GM12878 (cell line): ENCODE data around the gene PRRC2B. TPM values are rescaled to one million over a fixed set of nuclear protein-coding genes. Genes with fewer than 3 reads are reported as not detected.

Source experiments
- ATAC-seq: fragments of 200-7000 bp; cut with Tn5 transposase; 3 replicates; pipeline ENCODE4 v1.9.1; 2020; ENCODE audit warnings: mild to moderate bottlenecking, moderate library complexity
- BruUV-seq: library from RNA; stranded (reverse); fragments of 400-500 nt; replicated peaks from 2 replicates; lab custom pipeline; 2021; lab: Mats Ljungman, UMichigan
- CTCF ChIA-PET: fragments of 300-600 bp; sonication (Branson Sonifier 250); formaldehyde crosslinking; extraction: SDS; loops from one replicate; lab custom pipeline; 2021; ENCODE audit warnings: inconsistent platforms; lab: Yijun Ruan, JAX
- POLR2A ChIA-PET: fragments of 350-600 bp; formaldehyde crosslinking; extraction: SDS; loops from one replicate; lab custom pipeline; 2021; ENCODE audit warnings: inconsistent platforms; lab: Charles Lee
- RAD21 ChIA-PET: fragments of 300-600 bp; sonication (Branson Sonifier 250); formaldehyde crosslinking; loops from one replicate; lab custom pipeline; 2023; ENCODE audit warnings: antibody characterized with exemption; ENCODE audit not compliant: unreplicated experiment; lab: Charles Lee
- SMC1A ChIA-PET: fragments of 300-600 bp; sonication (Branson Sonifier 250); formaldehyde crosslinking; loops from one replicate; lab custom pipeline; 2023; ENCODE audit not compliant: unreplicated experiment, uncharacterized antibody; lab: Charles Lee
- DNase-seq: peaks from one replicate; pipeline ENCODE4 v3.0.0-alpha.2; 2011; ENCODE audit warnings: low read depth, low spot score
- FAIRE-seq: peaks from 3 replicates; lab custom pipeline; 2011; peaks lifted over from hg19 to GRCh38; lab: Jason Lieb, UNC
- H2AFZ ChIP-seq: 2 replicates; pipeline ENCODE4 v1.6.0; 2011; ENCODE audit warnings: low read depth, low read length, control low read depth; ENCODE audit not compliant: control insufficient read depth
- H3K27ac ChIP-seq: 2 replicates; pipeline ENCODE4 v1.5.1; 2011; ENCODE audit warnings: control low read depth; ENCODE audit not compliant: control insufficient read depth, insufficient read depth
- H3K27me3 ChIP-seq, 2 experiments: replicated peaks in 1 of 2; 2 replicates each; pipeline versions ENCODE4 v1.6.0 to v1.6.1; 2011; ENCODE audit warnings: low read length in 1 of 2; ENCODE audit not compliant: control insufficient read depth in 2 of 2, insufficient read depth in 2 of 2
- H3K36me3 ChIP-seq, 2 experiments: 2 replicates each; pipeline ENCODE4 v1.5.1; 2011; ENCODE audit warnings: low read length in 1 of 2; ENCODE audit not compliant: control insufficient read depth in 2 of 2, insufficient read depth in 2 of 2
- H3K4me1 ChIP-seq: 2 replicates; pipeline ENCODE4 v1.6.1; 2011; ENCODE audit warnings: mild to moderate bottlenecking, low read length, moderate library complexity, mixed read lengths; ENCODE audit not compliant: control insufficient read depth, insufficient read depth
- H3K4me2 ChIP-seq: 2 replicates; pipeline ENCODE4 v1.6.0; 2011; ENCODE audit warnings: control low read depth; ENCODE audit not compliant: control insufficient read depth, insufficient read depth
- H3K4me3 ChIP-seq: fragments of 200-600 bp; sonication (generic); 2 replicates; pipeline ENCODE4 v1.5.1; 2016
- H3K79me2 ChIP-seq: 2 replicates; pipeline ENCODE4 v1.6.0; 2011; ENCODE audit warnings: low read length; ENCODE audit not compliant: control insufficient read depth, insufficient read depth
- H3K9ac ChIP-seq: 2 replicates; pipeline ENCODE4 v1.8.0; 2011; ENCODE audit warnings: low read length, control low read depth, mixed read lengths; ENCODE audit not compliant: control insufficient read depth, insufficient read depth
- H3K9me3 ChIP-seq: replicated peaks from 3 replicates; pipeline ENCODE4 v1.5.1; 2011; ENCODE audit warnings: mild to moderate bottlenecking, low read length; ENCODE audit not compliant: control insufficient read depth, insufficient read depth
- H4K20me1 ChIP-seq: 2 replicates; pipeline ENCODE4 v1.6.0; 2011; ENCODE audit not compliant: control insufficient read depth, insufficient read depth
- CBX5 ChIP-seq: sonication (generic); IDR thresholded peaks from 2 replicates; pipeline ENCODE4 v1.6.1; 2016; ENCODE audit warnings: low read depth, moderate library complexity, mild to moderate bottlenecking, inconsistent platforms
- POLR2A ChIP-seq: IDR thresholded peaks from 2 replicates; pipeline ENCODE4 v1.6.1; 2011; ENCODE audit warnings: low read depth, mild to moderate bottlenecking, low read length
- WRNIP1 ChIP-seq: IDR thresholded peaks from 2 replicates; pipeline ENCODE4 v1.6.1; 2011; ENCODE audit warnings: low read depth, low read length, improper control_type of control experiment, borderline replicate concordance
- WGBS: methylation state at CpG from one replicate; pipeline ENCODE4 v1.1.6; 2016; ENCODE audit warnings: low lambda C conversion rate; ENCODE audit not compliant: insufficient replicate concordance, insufficient coverage; ENCODE audit errors: missing lambda C conversion rate; 5-methylcytosine and 5-hydroxymethylcytosine counted together
- in situ Hi-C: fragments of 300-500 bp; cut with MboI; formaldehyde crosslinking; loops from 9 replicates; pipeline ENCODE4 v1.14.3; 2018; ENCODE audit warnings: mixed read lengths
- intact Hi-C: fragments of 100-400 bp; cut with micrococcal nuclease; formaldehyde crosslinking; loops from one replicate; pipeline ENCODE4 v1.14.2; 2022; ENCODE audit not compliant: unreplicated experiment
- polyA plus RNA-seq, 11 experiments: library from polyadenylated mRNA; depleted of rRNA in 4 of 11; unstranded in 6 of 11; stranded (reverse) in 5 of 11; fragments of >200 nt; fragmentation: Nextera tagmentation in 4 of 11; fragmentation: Illumina TruSeq in 1 of 11; extraction: Ambion mirVana in 4 of 11; extraction: Trizol in 1 of 11; gene quantifications; 1 replicate in 1 of 11; 2 replicates in 10 of 11; pipeline versions ENCODE4 v1.2.1 to v1.2.3, GENCODE V29; 2011 to 2016; ENCODE audit warnings: inconsistent platforms in 2 of 11, missing spikeins in 2 of 11, low read depth in 1 of 11
- total RNA-seq, 4 experiments: library from RNA; depleted of rRNA in 3 of 4; stranded (reverse); fragments of >200 nt in 3 of 4; fragmentation: Illumina TruSeq in 1 of 4; extraction: Trizol in 1 of 4; gene quantifications; 2 replicates each; pipeline versions ENCODE4 v1.2.1 to v1.2.3, GENCODE V29; 2013 to 2021
- TF ChIP-seq, protein P1 (sequence below): fragments of 150-350 bp; IDR thresholded peaks from 2 replicates; pipeline ENCODE4 v1.6.1; 2014; ENCODE audit warnings: mild to moderate bottlenecking, low read depth, low read length

The PRRC2B gene
- total and polyA plus RNA-seq, 10 of the 15 experiments (the other 5 are each of a cell fraction or from before 2014, with no cell fraction given), result 0.84 to 155 (median 28.7) TPM

GRCh38 chr9:131436865-131437271 lies 43.0 kb downstream of the PRRC2B start (continued):
- no peak for TF ChIP-seq CBX5
- no peak for TF ChIP-seq WRNIP1

DNA sequence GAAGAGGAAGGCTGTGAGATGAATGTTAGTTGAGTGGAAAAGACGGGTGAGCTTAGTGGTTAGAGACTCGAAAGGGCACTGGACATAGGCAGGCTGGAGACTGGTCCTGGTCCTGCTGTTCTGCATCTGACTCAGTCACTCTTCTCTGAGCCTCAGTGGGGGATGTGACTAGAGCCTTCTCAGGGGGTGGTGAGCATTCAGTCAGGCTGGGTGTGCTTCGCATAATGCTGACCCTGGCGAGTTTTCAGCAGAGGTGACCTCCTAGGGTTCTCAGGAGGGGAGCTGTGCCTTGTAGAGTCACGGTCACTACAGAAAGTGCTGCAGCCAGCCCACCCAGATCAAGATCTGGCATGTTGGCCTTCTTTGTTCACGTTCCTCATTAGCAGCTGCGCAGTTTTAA lies 44.3 kb downstream of the PRRC2B start:
- ChIA-PET SMC1A (interaction anchor here (0.6 to 1.6 kb wide), 2 partner anchors 65 to 246 kb away, joined by 3 to 4 read pairs; no protein-coding TSS in a partner anchor), CTCF (interaction anchor here (0.6 kb wide), 1 partner anchor 87 kb away, joined by 3 read pairs; no protein-coding TSS in a partner anchor), POLR2A (interaction anchor here (0.6 kb wide), 2 partner anchors 147 to 282 kb away, joined by 4 to 7 read pairs; no protein-coding TSS in a partner anchor), RAD21 (no interaction called here)
- Histone ChIP-seq H3K27me3 (no peaks in the 10 kb centered on the region), H2AFZ (no peak overlapping the region), H4K20me1 (no peaks in the 10 kb centered on the region; the same call in 1 of the 2 replicates), H3K79me2 (no peaks in the 10 kb centered on the region), H3K36me3 (peaks cover 40 to 46% of the 10 kb centered on the region in 2 experiments), H3K4me3 (no peak overlapping the region), H3K27ac (no peak overlapping the region), H3K4me1 (peaks cover 7% of the 10 kb centered on the region; the same call in 1 of the 2 replicates), H3K9me3 (no peaks in the 10 kb centered on the region), H3K9ac (no peak overlapping the region), H3K4me2 (no peak overlapping the region)
- no TSS peak for BruUV-seq
- no peak for ATAC-seq
- no peak for FAIRE-seq
- TF ChIP-seq, protein P1, sequence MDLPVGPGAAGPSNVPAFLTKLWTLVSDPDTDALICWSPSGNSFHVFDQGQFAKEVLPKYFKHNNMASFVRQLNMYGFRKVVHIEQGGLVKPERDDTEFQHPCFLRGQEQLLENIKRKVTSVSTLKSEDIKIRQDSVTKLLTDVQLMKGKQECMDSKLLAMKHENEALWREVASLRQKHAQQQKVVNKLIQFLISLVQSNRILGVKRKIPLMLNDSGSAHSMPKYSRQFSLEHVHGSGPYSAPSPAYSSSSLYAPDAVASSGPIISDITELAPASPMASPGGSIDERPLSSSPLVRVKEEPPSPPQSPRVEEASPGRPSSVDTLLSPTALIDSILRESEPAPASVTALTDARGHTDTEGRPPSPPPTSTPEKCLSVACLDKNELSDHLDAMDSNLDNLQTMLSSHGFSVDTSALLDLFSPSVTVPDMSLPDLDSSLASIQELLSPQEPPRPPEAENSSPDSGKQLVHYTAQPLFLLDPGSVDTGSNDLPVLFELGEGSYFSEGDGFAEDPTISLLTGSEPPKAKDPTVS, result no peak
- 0 out of 2 replicates have a peak, but pooled peaks have one; percentile 32 for TF ChIP-seq POLR2A
- no peak for DNase-seq
- intact Hi-C loops, result no loop called here
- WGBS, result 88% methylated on average over 7 of the region's 7 CpGs
- in situ Hi-C loops, result no loop called here
